Neural progenitor cell (in vitro differentiated cells): ENCODE results near the gene EIF3B.

Experiments used
- EZH2 ChIP-seq: fragments of 200-600 bp; sonication (generic); IDR thresholded peaks from 2 replicates; pipeline ENCODE4 v1.6.1; 2017; ENCODE audit warnings: antibody characterized with exemption, mild to moderate bottlenecking, moderate library complexity
- EZH2phosphoT487 ChIP-seq: fragments of 200-600 bp; sonication (generic); IDR thresholded peaks from 2 replicates; pipeline ENCODE4 v1.6.1; 2017; ENCODE audit warnings: antibody characterized with exemption
- TF ChIP-seq, protein P1 (sequence below): fragments of 200-600 bp; sonication (generic); IDR thresholded peaks from 2 replicates; pipeline ENCODE4 v1.5.1; 2017; ENCODE audit warnings: antibody characterized with exemption, mild to moderate bottlenecking

GRCh38 chr7:2350861-2351260 is 3.8 kb upstream of the EIF3B start:
- no peak for TF ChIP-seq EZH2
- TF ChIP-seq, protein P1, sequence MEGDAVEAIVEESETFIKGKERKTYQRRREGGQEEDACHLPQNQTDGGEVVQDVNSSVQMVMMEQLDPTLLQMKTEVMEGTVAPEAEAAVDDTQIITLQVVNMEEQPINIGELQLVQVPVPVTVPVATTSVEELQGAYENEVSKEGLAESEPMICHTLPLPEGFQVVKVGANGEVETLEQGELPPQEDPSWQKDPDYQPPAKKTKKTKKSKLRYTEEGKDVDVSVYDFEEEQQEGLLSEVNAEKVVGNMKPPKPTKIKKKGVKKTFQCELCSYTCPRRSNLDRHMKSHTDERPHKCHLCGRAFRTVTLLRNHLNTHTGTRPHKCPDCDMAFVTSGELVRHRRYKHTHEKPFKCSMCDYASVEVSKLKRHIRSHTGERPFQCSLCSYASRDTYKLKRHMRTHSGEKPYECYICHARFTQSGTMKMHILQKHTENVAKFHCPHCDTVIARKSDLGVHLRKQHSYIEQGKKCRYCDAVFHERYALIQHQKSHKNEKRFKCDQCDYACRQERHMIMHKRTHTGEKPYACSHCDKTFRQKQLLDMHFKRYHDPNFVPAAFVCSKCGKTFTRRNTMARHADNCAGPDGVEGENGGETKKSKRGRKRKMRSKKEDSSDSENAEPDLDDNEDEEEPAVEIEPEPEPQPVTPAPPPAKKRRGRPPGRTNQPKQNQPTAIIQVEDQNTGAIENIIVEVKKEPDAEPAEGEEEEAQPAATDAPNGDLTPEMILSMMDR: no peak
- TF ChIP-seq EZH2phosphoT487: no peak
